C4-2B (cell line): Measurements from ENCODE around the gene FRMD3.
A peak's percentile ranks its signal among the peaks of the same experiment; 100 is the strongest.

ENCODE experiments used
- H3K27ac ChIP-seq: fragments of 450-650 bp; 2 replicates; pipeline ENCODE4 v1.5.1; 2017
- CTCF ChIP-seq: fragments of 450-650 bp; conservative IDR thresholded peaks from 2 replicates; pipeline ENCODE4 v1.5.1; 2017; ENCODE audit warnings: mild to moderate bottlenecking
- ZFX ChIP-seq: fragments of 450-650 bp; IDR thresholded peaks from 2 replicates; pipeline ENCODE4 v1.6.1; 2017

Gene FRMD3

GRCh38 chr9:83444110-83444509 lies 94.1 kb downstream of the FRMD3 start:
- H3K27ac ChIP-seq = no peak overlapping the region
- TF ChIP-seq ZFX (no peak), CTCF (no peak)

GRCh38 chr9:83441390-83441789 lies 96.8 kb downstream of the FRMD3 start:
- H3K27ac ChIP-seq = no peak overlapping the region
- TF ChIP-seq CTCF (no peak), ZFX (no peak)

- H3K27ac ChIP-seq = no peak overlapping the region
- TF ChIP-seq CTCF (no peak), ZFX (no peak)
Measured at GRCh38 chr9:83440641-83441040, 97.6 kb downstream of the FRMD3 start.

- no peak overlapping the region for H3K27ac ChIP-seq
- TF ChIP-seq CTCF = no peak
- no peak for TF ChIP-seq ZFX
Measured at GRCh38 chr9:83435301-83435700, 102.9 kb downstream of the FRMD3 start.

- H3K27ac ChIP-seq = peak overlapping the region; percentile 7; the same call in 1 of the 2 replicates
- no peak for TF ChIP-seq ZFX
- no peak for TF ChIP-seq CTCF
Measured at GRCh38 chr9:83434254-83434653, 103.9 kb downstream of the FRMD3 start.

- peak overlapping the region; percentile 7; the same call in 1 of the 2 replicates for H3K27ac ChIP-seq
- TF ChIP-seq CTCF (no peak), ZFX (no peak)
Measured at GRCh38 chr9:83433846-83434245, 104.4 kb downstream of the FRMD3 start.

GRCh38 chr9:83432877-83433550 lies 105.2 kb downstream of the FRMD3 start:
- no peak overlapping the region; the same call in 1 of the 2 replicates for H3K27ac ChIP-seq
- no peak for TF ChIP-seq ZFX

GRCh38 chr9:83432104-83432627 lies 106.0 kb downstream of the FRMD3 start:
- peak overlapping the region; percentile 83 for H3K27ac ChIP-seq
- TF ChIP-seq CTCF (no peak), ZFX (no peak)
